Ascending aorta (tissue), 2 donors: ENCODE results near the gene HOXC4. TPM values are rescaled to one million over a fixed set of nuclear protein-coding genes. Genes with fewer than 3 reads are reported as not detected.

ENCODE experiments used
- DNase-seq, 2 donors: peaks; one replicate each; pipeline ENCODE4 v3.0.0-alpha.2; 2019; ENCODE audit warnings: low spot score in 2 of 2
- H3K27ac ChIP-seq, 2 donors: fragments of 200-600 bp; sonication (generic); one replicate each; pipeline ENCODE4 v1.5.1; 2016 to 2017; ENCODE audit warnings: mild to moderate bottlenecking in 1 of 2
- H3K27me3 ChIP-seq: fragments of 200-600 bp; sonication (generic); one replicate; pipeline ENCODE4 v1.5.1; 2017
- H3K36me3 ChIP-seq, 2 donors: fragments of 200-600 bp; sonication (generic); one replicate each; pipeline ENCODE4 v1.5.1; 2016
- H3K4me1 ChIP-seq, 2 donors: fragments of 200-600 bp; sonication (generic); one replicate each; pipeline ENCODE4 v1.5.1; 2016 to 2017; ENCODE audit warnings: mild to moderate bottlenecking in 1 of 2
- H3K4me3 ChIP-seq, 2 donors: fragments of 200-600 bp; sonication (generic); one replicate each; pipeline ENCODE4 v1.5.1; 2016 to 2017; ENCODE audit warnings: mild to moderate bottlenecking in 1 of 2
- H3K9me3 ChIP-seq, 2 donors: fragments of 200-600 bp; sonication (generic); one replicate each; pipeline ENCODE4 v1.5.1; 2016
- intact Hi-C: fragments of 100-400 bp; cut with DNase I; formaldehyde crosslinking; loops from one replicate; pipeline ENCODE4 v1.15.1; 2023
- total RNA-seq: library from RNA; depleted of rRNA; stranded (reverse); fragments of >200 nt; gene quantifications from one replicate; pipeline ENCODE4 v1.1.0, GENCODE V29; 2016
- TF ChIP-seq, protein P1 (sequence below), 3 experiments: fragments of 200-600 bp in 2 of 3; fragments of 450-650 bp in 1 of 3; sonication (generic) in 2 of 3; IDR thresholded peaks; one replicate each; pipeline ENCODE4 v1.5.1; 2016 to 2019; ENCODE audit warnings: antibody characterized with exemption in 3 of 3, mild to moderate bottlenecking in 1 of 3, moderate library complexity in 1 of 3

The HOXC4 gene
- total RNA-seq, 1 donor from 2014 or later = 0.32 TPM

DNA sequence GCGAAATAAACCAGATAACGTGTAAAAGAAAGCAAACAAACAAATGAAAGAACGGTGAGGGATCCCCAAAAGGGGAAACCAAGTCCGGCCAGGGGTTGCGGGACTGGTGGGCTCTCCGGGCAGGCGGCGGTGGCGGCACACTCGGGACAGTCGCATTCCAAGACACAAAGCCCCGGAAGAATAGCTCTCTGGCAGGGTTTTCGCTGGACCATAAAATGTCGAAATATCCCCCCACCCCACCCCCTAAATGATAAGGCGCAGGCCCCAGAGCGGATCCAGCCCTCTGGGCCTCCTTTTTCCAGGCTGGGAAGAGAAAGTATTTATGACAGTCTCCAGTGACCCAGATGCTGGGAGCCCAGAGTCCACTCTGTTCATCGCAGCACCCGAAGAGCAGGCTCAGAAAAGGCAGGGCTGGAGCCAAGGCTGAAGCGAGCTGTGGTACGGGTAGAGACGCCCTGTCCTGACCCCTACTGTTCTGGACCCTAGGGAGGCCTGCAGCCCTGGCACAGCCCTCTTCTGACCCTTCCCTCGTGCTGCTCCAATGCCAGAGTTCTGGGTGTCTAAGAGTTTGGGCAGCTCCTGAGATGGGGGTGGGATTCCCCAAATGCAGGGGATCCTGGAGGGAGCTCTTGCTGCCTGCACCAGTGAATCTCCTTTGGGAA is 46.9 kb upstream of the HOXC4 start:
- peaks cover 0 to 11% of the 10 kb centered on the region in 2 donors for H3K4me1 ChIP-seq
- no peaks in the 10 kb centered on the region for H3K9me3 ChIP-seq
- H3K27me3 ChIP-seq = peaks cover 5% of the 10 kb centered on the region
- peak overlapping the region in 1 of 2 donors; percentile 28 for H3K4me3 ChIP-seq
- no peak for DNase-seq
- intact Hi-C loops = loop anchor here (1.0 to 2.0 kb wide), 4 partner anchors 26 to 201 kb away; partner anchors contain the start of gene HOXC5
- no peaks in the 10 kb centered on the region for H3K36me3 ChIP-seq
- no peak overlapping the region for H3K27ac ChIP-seq
- TF ChIP-seq, protein P1, sequence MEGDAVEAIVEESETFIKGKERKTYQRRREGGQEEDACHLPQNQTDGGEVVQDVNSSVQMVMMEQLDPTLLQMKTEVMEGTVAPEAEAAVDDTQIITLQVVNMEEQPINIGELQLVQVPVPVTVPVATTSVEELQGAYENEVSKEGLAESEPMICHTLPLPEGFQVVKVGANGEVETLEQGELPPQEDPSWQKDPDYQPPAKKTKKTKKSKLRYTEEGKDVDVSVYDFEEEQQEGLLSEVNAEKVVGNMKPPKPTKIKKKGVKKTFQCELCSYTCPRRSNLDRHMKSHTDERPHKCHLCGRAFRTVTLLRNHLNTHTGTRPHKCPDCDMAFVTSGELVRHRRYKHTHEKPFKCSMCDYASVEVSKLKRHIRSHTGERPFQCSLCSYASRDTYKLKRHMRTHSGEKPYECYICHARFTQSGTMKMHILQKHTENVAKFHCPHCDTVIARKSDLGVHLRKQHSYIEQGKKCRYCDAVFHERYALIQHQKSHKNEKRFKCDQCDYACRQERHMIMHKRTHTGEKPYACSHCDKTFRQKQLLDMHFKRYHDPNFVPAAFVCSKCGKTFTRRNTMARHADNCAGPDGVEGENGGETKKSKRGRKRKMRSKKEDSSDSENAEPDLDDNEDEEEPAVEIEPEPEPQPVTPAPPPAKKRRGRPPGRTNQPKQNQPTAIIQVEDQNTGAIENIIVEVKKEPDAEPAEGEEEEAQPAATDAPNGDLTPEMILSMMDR (IDR thresholded peaks at IDR 0.05) = no peak

DNA sequence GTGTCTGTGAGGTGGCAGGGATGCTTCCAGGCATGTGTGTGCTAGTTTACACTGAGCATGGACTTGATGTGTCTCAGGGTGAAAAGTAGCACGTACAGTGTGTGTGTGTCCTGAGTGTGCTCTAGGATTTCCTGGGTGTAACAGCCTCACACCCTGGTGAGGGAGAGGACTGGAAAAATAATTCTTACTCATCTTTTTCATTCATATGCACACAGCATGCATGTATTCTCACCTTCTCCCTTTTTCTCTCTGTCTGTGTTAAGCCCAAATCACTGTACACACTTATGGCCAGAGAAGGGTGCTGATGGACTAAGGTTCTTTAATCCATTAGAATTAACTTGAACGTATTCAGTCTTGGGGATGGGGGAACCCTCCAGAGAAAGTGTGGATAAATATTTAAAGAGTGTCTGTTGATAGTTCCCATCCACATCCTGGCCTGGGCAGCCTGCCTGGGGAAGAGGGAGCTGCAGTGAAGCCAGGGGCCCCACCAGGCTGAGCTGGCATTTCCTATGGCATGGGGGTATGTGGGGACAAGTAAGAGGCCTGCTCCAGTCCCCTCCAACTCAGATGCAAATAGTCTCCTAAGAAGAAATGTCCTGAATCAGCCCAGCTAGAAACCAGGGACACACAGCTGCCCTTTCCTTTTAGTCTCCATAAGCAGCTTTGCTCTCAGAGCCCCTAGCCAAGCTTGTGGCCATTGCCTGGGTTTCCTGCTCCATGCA is 45.9 kb upstream of the HOXC4 start:
- no peak for DNase-seq
- Histone ChIP-seq H3K27ac (no peak overlapping the region), H3K4me3 (no peak overlapping the region), H3K4me1 (peaks cover 0 to 11% of the 10 kb centered on the region in 2 donors), H3K9me3 (no peaks in the 10 kb centered on the region), H3K36me3 (no peaks in the 10 kb centered on the region), H3K27me3 (peaks cover 5% of the 10 kb centered on the region)
- TF ChIP-seq, protein P1 (IDR thresholded peaks at IDR 0.05) = no peak
- intact Hi-C loops = loop anchor here (2.0 kb wide), 2 partner anchors 25 to 193 kb away; partner anchors contain the start of gene HOXC5

DNA sequence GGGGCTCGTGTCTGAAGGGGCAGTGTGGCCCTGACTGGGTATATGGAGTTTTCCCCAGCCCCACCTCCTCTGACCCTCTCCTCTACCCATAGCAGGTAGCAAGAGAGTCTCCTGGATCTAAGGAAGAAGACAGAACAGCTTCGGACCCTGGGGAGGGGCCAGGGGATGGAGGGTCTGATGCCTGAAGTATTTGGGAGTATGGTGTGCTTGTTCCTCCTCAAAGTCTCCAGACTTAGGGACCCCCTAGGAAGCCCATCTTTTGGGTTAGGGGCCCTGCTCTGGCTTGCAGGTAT is 45.4 kb upstream of the HOXC4 start:
- Histone ChIP-seq H3K27ac (no peak overlapping the region), H3K9me3 (no peaks in the 10 kb centered on the region), H3K4me3 (no peak overlapping the region), H3K36me3 (no peaks in the 10 kb centered on the region), H3K27me3 (peaks cover 5% of the 10 kb centered on the region), H3K4me1 (peaks cover 0 to 11% of the 10 kb centered on the region in 2 donors)
- no peak for DNase-seq
- intact Hi-C loops = no loop called here
- TF ChIP-seq, protein P1 (IDR thresholded peaks at IDR 0.05) = no peak

DNA sequence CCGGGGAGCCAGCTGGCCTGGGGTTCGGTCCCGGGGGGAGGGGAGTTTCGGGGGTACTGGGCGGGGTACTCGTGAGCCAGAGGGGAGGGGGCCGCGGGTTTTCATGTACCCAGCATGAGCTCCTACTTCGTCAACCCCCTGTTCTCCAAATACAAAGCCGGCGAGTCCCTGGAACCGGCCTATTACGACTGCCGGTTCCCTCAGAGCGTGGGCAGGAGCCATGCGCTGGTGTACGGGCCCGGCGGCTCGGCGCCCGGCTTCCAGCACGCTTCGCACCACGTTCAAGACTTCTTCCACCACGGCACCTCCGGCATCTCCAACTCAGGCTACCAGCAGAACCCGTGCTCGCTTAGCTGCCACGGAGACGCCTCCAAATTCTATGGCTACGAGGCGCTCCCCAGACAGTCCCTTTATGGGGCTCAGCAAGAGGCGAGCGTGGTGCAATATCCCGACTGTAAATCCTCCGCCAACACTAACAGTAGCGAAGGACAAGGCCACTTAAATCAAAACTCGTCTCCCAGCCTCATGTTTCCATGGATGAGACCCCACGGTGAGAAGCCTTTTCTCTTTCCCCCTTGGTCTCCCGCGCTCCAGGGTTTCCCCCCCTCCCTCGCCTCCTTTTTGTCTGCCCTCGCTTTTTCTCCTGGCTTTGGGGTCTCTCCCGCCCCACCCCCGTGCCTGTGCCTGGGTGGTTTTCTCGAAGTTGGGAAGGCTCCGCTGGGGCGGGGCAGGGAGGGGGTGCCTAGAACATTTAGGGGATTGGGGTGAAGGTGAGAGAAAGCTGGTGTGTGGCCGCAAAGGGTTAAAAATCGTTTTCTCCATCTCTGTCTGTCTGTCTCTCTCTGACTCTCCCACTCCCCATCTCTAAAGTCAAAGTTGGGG is 44.2 kb upstream of the HOXC4 start:
- Histone ChIP-seq H3K27ac (peak overlapping the region in 1 of 2 donors; percentile 41), H3K36me3 (no peaks in the 10 kb centered on the region), H3K27me3 (peaks cover 5% of the 10 kb centered on the region), H3K4me3 (peak overlapping the region; percentile 56 to 59), H3K4me1 (peaks cover 0 to 11% of the 10 kb centered on the region in 2 donors), H3K9me3 (no peaks in the 10 kb centered on the region)
- intact Hi-C loops = loop anchor here (10.0 kb wide), 1 partner anchor 345 kb away; no protein-coding TSS in a partner anchor
- TF ChIP-seq, protein P1 (IDR thresholded peaks at IDR 0.05) = no peak
- DNase-seq = no peak
